ENCODE results near the gene RAD23A. TPM values are rescaled to one million over a fixed set of nuclear protein-coding genes. Genes with fewer than 3 reads are reported as not detected.

The RAD23A gene
- total and polyA plus RNA-seq, 9 donors, result 61.2 to 94.0 (median 86.7) TPM

GRCh38 chr19:12959481-12959880 lies 13.8 kb downstream of the RAD23A start:
- H3K27me3 ChIP-seq, result no peaks in the 10 kb centered on the region
- H3K27ac ChIP-seq, result no peak overlapping the region
- H3K4me3 ChIP-seq, result no peak overlapping the region
- H3K9me3 ChIP-seq, result no peaks in the 10 kb centered on the region
- peaks cover 1% of the 10 kb centered on the region for H3K4me1 ChIP-seq (ENCODE audit: insufficient read depth)
- H3K36me3 ChIP-seq, result no peaks in the 10 kb centered on the region
- 56 to 62% (median 60%) methylated on average over 6 of the region's 6 CpGs for WGBS, 3 donors
- TF ChIP-seq EP300 (IDR thresholded peaks at IDR 0.05) (no peak), POLR2A (IDR thresholded peaks at IDR 0.05) (no peak)
- TF ChIP-seq, protein P1, sequence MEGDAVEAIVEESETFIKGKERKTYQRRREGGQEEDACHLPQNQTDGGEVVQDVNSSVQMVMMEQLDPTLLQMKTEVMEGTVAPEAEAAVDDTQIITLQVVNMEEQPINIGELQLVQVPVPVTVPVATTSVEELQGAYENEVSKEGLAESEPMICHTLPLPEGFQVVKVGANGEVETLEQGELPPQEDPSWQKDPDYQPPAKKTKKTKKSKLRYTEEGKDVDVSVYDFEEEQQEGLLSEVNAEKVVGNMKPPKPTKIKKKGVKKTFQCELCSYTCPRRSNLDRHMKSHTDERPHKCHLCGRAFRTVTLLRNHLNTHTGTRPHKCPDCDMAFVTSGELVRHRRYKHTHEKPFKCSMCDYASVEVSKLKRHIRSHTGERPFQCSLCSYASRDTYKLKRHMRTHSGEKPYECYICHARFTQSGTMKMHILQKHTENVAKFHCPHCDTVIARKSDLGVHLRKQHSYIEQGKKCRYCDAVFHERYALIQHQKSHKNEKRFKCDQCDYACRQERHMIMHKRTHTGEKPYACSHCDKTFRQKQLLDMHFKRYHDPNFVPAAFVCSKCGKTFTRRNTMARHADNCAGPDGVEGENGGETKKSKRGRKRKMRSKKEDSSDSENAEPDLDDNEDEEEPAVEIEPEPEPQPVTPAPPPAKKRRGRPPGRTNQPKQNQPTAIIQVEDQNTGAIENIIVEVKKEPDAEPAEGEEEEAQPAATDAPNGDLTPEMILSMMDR (IDR thresholded peaks at IDR 0.05), result no peak
- no peak for DNase-seq
- intact Hi-C loops (cut with DNase I), result no loop called here

GRCh38 chr19:12965017-12965811 lies 19.6 kb downstream of the RAD23A start:
- TF ChIP-seq, protein P1 (IDR thresholded peaks at IDR 0.05), result peak; percentile 60 to 98 (median 92)
- TF ChIP-seq POLR2A (IDR thresholded peaks at IDR 0.05), result no peak
- Histone ChIP-seq H3K27me3 (no peaks in the 10 kb centered on the region), H3K36me3 (no peaks in the 10 kb centered on the region), H3K9me3 (no peaks in the 10 kb centered on the region), H3K27ac (no peak overlapping the region), H3K4me1 (ENCODE audit: insufficient read depth) (no peaks in the 10 kb centered on the region), H3K4me3 (peak overlapping the region; percentile 32)
- WGBS, 3 donors, result 1% methylated on average over 32 to 34 of the region's 34 CpGs
- intact Hi-C loops (cut with DNase I), result no loop called here
- peak; percentile 63 to 86 (median 78) for DNase-seq

GRCh38 chr19:12965812-12966135 lies 20.1 kb downstream of the RAD23A start:
- intact Hi-C loops (cut with DNase I), result no loop called here

DNA sequence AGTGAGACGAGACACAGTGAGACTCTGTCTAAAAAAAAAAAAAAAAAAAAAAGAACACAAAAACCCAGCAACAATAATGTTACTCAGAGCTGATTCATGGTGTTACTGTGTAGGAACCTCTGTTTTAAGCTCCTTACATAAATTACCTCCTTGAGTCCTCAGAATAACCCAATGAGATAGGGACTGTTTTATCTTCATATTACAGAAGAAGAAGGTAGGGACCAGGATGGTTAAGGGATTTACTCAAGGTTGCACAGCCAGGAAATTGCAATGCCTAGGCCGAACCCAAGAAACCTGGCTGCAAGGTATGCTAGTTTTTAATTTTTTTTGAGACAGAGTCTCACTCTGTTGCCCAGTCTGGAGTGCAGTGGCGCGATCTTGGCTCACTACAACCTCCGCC lies 22.2 kb downstream of the RAD23A start:
- no peak for DNase-seq
- no peaks in the 10 kb centered on the region for H3K27me3 ChIP-seq
- H3K36me3 ChIP-seq, result no peaks in the 10 kb centered on the region
- intact Hi-C loops (cut with DNase I), result no loop called here
- no peak for TF ChIP-seq POLR2A (IDR thresholded peaks at IDR 0.05)
- no peak for TF ChIP-seq EP300 (IDR thresholded peaks at IDR 0.05)
- TF ChIP-seq, protein P1 (IDR thresholded peaks at IDR 0.05), result no peak
- no peaks in the 10 kb centered on the region for H3K9me3 ChIP-seq
- 84 to 88% (median 87%) methylated on average over 5 of the region's 5 CpGs for WGBS, 3 donors
- no peak overlapping the region for H3K4me3 ChIP-seq
- no peak overlapping the region for H3K27ac ChIP-seq
- H3K4me1 ChIP-seq (ENCODE audit: insufficient read depth), result no peaks in the 10 kb centered on the region

More at GRCh38 chr19:12965812-12966135, 20.1 kb downstream of the RAD23A start:
- Histone ChIP-seq H3K4me3 (no peak overlapping the region), H3K9me3 (no peaks in the 10 kb centered on the region), H3K4me1 (ENCODE audit: insufficient read depth) (no peaks in the 10 kb centered on the region), H3K27me3 (no peaks in the 10 kb centered on the region), H3K36me3 (no peaks in the 10 kb centered on the region), H3K27ac (no peak overlapping the region)
- no peak for DNase-seq
- no peak for TF ChIP-seq EP300 (IDR thresholded peaks at IDR 0.05)
- no peak for TF ChIP-seq POLR2A (IDR thresholded peaks at IDR 0.05)
- TF ChIP-seq, protein P1 (IDR thresholded peaks at IDR 0.05), result no peak
- 45 to 50% (median 48%) methylated on average over 8 of the region's 8 CpGs for WGBS, 3 donors
